HG02885 (cell line): ENCODE results near the gene PLLP.

Experiments
- ATAC-seq: cut with Tn5 transposase; IDR thresholded peaks from one replicate; pipeline ENCODE4 v1.9.1; 2021; ENCODE audit warnings: mild to moderate bottlenecking; ENCODE audit not compliant: unreplicated experiment, poor library complexity

Gene PLLP, protein sequence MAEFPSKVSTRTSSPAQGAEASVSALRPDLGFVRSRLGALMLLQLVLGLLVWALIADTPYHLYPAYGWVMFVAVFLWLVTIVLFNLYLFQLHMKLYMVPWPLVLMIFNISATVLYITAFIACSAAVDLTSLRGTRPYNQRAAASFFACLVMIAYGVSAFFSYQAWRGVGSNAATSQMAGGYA

GRCh38 chr16:57284209-57284951 is at the start of gene PLLP:
TSS of gene PLLP (minus strand) at chr16:57284672. CDS start at chr16:57284540, 132 bp downstream.
- no peak for ATAC-seq

GRCh38 chr16:57333402-57333801 is 48.9 kb upstream of the PLLP start:
- no peak for ATAC-seq

DNA sequence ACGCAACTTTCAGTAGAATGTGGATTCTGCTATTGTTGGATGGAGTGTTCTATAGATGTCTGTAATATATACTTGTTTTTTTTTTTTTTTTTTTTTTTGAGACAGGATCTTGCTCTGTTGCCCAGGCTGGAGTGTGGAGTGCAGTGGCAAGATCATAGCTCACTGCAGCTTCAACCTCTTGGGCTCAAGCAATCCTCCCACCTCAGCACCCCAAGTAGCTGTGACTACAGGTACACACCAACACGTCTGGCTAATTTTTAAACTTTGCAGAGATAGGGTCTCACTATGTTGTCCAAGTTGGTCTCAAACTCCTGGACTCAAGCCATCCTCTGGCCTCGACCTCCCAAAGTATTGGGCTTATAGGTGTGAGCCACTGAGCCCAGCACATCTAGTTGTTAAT is 46.9 kb upstream of the PLLP start:
- ATAC-seq, result no peak

GRCh38 chr16:57329718-57330327 is 45.4 kb upstream of the PLLP start:
- no peak for ATAC-seq

- ATAC-seq, result no peak
Measured at GRCh38 chr16:57325458-57325857, 41.0 kb upstream of the PLLP start.

DNA sequence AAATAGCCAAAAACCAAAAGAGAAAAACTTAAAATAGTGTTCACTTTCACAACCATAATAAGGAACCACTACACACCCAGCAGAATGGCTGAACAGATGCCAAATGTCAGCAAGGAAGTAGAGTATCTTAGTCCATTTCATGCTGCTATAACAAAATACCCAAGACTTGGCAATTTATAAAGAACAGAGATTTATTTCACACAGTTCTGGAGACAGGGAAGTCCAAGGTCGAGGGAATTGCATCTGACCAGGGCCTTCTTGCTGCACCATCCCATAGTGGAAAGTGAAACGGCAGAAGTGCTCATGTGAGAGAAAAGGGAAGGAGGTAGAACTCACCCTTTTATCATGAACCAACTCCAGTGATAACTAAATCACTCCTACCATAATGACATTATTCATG is 40.3 kb upstream of the PLLP start:
- ATAC-seq, result no peak

- no peak for ATAC-seq
Measured at GRCh38 chr16:57319646-57320045, 35.2 kb upstream of the PLLP start.

- ATAC-seq, result no peak
Measured at GRCh38 chr16:57318240-57318970, 33.9 kb upstream of the PLLP start.

- no peak for ATAC-seq
Measured at GRCh38 chr16:57316390-57317017, 32.0 kb upstream of the PLLP start.

DNA sequence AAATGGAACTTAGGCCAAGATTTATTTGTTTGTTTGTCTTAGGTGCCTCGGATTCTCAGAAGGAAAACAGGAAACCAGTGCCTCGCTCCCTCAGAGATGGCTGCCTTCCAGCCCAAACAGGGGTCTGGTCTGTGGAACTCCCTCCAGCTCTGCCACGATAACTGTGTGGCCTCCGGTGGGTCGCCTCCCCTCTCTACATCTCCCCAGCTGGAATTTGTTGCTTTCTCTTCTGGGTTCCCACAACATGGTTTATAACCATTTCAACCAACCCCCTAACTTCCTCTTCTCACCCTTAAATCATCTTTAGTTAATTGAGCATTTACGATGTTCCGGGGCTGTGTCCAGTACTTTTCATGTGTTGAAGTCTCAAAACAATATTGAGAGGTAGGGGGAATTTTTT is 30.9 kb upstream of the PLLP start:
- ATAC-seq, result no peak

GRCh38 chr16:57314161-57314785 is 29.8 kb upstream of the PLLP start:
- ATAC-seq, result no peak

GRCh38 chr16:57313509-57313908 is 29.0 kb upstream of the PLLP start:
- ATAC-seq, result no peak

- ATAC-seq, result no peak
Measured at GRCh38 chr16:57310801-57311200, 26.3 kb upstream of the PLLP start.

DNA sequence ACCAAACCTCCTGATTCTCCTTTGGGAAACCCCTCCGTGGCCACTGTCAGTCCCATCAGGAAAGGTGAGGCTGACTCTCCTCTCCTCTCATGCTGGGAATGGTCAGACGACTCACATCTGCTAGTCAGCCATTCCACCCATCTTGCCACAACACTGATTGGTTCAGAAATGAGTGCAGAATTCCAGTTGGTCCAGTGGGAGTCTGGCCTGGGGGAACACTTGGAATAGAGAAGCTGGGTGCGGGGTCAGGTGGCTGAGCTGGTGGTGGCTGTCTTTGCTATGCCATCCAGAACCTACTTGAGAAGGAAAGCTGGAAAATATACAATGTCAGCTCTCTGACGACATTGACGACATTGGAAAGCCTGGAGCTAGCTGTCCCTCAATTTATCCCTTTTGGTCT is 23.6 kb upstream of the PLLP start:
- ATAC-seq, result no peak

GRCh38 chr16:57307365-57307764 is 22.9 kb upstream of the PLLP start:
- no peak for ATAC-seq

DNA sequence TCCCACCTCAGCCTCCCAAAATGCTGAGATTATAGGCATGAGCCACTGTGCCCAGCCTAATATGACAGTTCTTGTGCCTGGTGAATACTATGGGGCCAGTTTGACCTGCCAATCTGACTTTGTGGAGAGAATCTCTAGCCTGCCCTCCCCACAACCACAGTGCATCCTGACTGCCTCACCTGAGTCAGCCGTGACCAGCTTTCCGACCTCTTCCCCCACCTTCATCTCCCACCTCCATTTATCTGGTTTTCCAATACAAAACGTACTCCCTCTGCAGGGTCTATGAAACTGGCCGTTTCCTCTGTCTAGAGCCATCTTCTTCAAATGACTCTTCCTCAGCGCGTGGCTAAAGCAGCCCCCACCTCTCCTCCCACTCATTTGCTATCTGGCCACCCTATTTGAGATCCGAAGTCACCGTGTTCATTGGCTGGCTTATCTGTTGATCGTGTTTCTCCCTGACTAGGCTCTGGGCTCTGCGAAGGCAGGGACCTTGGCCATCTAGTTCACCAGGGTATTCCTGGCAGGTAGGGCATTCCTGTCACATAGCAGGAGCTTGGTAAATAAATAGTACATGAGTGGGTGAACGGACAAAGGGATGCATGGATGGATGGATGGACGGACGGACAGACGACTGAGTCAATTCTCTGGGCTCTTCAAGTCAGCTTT is 22.3 kb upstream of the PLLP start:
- no peak for ATAC-seq

DNA sequence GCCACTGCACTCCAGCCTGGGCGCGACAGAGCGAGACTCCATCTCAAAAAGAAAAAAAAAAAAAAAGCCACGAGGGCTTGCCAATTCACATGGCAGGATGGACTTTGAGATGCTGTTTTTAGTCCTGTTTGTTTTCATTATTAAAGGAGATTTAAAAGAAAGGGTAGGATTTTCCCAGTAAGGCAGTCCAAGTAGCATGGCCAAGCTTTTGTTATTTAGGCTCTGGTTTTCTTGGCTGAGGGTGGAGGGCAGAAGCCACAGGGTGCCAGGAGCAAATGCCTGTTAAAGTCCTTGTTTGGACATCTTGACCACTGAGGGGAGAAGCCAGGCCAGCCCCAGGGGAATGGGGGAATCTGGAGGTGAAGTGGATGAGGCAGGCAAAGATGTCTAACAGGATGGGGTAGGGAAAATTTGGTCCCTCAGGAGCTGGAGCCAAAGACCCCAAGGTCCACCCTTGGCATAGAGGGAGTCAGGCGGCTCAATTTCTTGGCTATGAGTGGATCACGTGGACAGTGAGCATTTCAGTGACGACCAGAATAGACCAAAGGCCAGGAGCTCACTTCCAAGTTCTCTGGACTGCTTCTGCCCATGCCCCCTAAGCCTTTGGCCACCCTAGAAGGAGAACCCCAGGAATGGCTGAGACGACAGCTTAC is 20.8 kb upstream of the PLLP start:
- ATAC-seq, result no peak

DNA sequence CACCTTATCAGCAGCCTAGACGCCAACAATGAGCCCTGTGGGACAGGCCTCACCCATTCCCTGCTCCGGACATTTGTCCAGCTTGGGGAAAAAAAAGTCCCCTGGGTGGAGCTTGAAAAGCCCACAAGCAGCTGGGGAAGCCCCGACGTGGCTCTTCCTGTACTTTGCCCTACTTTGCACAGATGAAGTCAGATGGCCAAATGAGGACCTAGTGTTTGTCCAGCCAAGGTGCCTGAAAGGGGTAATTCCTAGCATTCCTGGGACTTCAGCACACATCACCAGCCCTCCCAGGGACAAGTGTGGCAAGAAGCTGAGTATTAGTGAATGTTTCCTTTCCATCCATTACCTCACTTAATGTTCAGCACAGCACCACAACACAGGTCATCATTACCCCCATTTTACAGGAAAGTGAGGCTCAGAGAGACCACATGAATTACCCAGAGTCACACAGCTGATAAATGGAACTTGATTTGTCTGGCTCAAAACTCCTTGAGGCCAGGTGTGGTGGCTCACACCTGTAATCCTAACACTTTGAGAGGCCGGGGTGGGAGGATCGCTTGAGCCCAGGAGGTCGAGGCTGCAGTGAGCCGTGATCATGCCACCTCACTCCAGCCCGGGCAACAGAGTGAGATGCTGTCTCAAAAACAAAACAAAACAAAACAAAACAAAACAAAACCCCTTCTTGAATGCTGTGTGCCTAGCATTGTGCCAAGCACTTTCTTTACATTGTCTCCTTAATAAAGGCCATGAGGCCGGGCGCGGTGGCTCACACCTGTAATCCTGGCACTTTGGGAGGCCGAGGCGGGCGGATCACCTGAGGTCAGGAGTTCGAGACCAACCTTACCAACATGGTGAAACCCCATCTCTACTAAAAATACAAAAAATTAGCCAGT is 19.9 kb upstream of the PLLP start:
- no peak for ATAC-seq

DNA sequence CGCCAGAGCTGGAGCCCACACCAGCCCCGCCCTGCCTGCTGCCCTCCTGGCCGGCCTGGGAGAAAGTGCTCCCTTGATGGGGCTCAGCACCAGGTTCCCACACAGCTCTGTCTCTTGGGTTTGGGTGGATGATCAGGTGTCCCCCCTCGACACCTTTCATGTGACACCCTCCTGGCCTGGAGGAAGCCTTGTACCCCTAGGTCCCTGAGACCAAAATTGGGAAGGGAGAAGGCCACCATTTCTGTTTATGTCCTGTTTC is 19.4 kb upstream of the PLLP start:
- ATAC-seq, result no peak
